NCI-H2171 (cell line): Measurements from ENCODE around the gene DNAH11.
"Not testable (repeated sequence)": the region's sequence is repeated elsewhere in the genome, so short reads cannot be mapped to it uniquely, and the experiment has no call there.

Source experiments
- DNase-seq: peaks from one replicate; lab custom pipeline; 2025; lab: John Stamatoyannopoulos, UW

DNAH11 gene

DNA sequence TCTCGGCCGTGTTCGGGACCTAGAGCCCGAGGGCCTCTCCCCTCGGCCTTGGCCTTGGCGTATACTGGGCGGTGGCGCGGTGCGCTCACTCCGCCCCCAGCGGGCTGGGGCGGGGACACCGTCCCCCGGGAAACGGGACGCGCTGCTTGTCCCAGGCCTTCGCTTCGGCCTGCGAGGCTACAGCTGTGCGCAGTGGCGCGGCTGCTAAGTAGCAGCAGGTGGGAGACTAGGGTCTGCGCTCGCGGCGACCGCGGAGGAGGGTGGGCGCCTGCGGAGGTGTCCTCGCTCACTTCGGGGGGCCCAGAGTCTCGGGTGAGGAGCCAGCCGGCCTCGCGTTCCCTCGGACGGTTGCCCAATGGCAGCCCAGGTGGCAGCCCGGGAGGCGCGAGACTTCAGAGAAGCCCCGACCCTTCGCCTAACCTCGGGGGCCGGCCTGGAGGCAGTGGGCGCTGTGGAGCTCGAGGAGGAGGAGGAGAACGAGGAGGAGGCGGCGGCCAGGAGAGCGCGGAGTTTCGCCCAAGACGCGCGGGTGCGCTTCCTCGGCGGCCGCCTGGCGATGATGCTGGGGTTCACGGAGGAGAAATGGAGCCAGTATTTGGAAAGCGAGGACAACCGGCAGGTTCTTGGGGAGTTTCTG, at the start of gene DNAH11:
TSS of gene DNAH11 (plus strand) at position 149 of the 637 bp plus-strand sequence. CDS start at position 356, 207 bp downstream.
- DNase-seq: no peak

- no peak for DNase-seq
Observed at GRCh38 chr7:21495731-21496130, 47.1 kb upstream of the DNAH11 start.

DNA sequence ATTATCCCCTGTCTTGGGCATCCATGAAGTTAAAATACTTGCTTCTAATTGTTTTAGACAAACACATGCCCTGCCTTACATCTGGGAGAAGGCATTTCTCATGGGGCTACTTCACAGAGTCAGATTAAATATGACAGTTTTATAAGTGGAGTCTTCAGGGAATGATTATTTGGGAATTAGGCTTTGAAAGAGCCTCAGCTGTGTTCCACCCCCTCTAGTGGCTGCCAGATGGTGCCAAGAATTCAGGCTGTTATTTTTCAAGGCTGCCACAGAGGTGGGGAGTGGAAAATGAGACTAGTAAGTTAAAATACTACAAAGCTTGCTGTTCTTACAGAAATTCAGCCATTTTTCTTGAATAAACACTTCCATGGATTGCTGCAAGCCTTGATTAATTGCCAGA, 45.8 kb upstream of the DNAH11 start:
- no peak for DNase-seq

GRCh38 chr7:21500117-21500832, 42.6 kb upstream of the DNAH11 start:
- no peak for DNase-seq

DNA sequence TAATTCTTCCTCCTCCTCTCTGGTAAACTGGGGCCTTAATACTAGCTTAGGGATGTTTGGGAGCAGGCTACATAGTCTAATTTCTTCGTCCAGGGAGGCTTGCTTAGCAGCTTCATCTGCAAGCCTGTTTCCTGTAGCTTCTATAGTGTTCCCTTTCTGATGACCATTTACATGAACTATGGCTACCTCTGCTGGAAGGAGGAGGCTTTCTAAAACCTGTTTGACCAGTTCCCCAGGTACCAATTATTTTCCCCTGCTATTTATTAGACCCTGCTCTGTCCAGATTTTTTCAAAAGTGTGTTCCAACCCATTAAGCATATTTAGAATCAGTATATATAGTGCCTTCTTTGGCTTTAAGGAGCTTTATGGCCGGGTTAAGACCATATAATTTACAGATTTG, 38.8 kb upstream of the DNAH11 start:
- DNase-seq: no peak

DNA sequence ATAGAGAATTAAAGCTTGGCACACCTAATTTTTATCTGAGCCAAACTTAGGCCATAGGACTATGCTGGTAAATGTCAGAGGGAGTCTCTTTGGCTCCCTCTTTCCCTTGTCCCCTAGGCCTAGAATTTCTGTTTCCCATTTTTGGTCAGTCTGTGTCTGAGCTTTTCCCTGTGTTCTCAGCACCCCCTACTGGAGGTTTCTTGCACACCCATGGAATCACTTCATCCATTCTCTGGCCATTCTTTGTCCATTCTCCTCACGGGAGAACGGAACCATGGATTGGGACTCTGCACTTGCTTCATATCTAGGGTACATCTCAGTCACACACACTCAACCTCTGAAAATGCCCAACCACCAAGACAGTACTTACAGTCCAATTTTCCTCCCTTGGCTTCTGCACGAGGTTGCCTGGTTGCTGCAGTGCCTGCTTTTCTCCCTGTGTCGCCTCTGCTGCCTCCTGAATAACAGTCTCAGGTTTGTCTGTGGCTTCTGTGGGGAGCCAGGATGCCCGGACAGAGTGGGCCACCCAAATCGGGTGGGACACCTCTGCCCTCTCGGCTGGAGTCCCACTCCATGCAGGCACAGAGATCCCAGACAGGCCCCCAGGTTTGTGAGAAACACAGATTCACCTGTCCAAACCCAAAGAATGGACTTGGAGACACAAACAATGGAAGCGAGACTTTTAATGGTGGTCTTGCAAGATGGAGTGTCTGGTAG, 35.1 kb upstream of the DNAH11 start:
- no peak for DNase-seq

DNA sequence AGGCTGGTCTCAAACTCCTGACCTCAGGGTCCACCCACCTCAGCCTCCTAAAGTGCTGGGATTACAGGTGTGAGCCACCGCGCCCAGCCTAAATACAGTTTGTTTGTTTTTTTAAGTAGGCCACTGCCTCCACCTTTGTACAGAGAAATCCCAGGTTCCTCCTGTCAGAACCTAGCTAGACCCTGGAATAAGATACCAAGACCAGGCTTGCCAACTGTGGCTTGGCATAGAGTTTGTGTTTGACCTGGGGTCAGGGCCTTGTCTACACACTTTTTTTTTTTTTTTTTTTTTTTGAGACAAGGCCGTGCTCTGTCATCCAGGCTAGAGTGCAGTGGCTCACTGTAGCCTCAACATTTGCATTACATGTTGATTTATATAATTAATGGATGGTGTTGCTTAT, 34.3 kb upstream of the DNAH11 start:
- DNase-seq: no peak

- no peak for DNase-seq
Observed at GRCh38 chr7:21514062-21514461, 28.8 kb upstream of the DNAH11 start.

- no peak for DNase-seq
Observed at GRCh38 chr7:21524680-21525079, 18.2 kb upstream of the DNAH11 start.

DNA sequence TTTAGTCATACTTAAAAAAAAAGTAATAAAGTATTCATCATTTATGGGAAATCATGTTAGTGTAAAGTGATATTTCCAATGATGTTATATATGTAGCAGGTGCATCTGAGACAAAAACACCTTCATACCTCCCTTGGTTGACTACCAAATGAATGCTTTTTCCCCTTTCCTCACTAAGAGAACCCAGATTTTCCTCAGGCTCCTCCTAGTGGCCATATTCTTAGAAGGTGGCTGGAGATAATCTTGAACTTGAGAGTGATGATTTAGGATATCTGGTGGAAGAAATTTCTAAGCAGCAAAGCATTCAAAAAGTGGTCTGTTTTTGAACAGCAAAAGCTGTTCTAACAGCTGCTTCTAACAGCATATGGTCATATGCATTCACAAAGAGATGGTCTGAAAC, 16.8 kb upstream of the DNAH11 start:
- DNase-seq: no peak

DNA sequence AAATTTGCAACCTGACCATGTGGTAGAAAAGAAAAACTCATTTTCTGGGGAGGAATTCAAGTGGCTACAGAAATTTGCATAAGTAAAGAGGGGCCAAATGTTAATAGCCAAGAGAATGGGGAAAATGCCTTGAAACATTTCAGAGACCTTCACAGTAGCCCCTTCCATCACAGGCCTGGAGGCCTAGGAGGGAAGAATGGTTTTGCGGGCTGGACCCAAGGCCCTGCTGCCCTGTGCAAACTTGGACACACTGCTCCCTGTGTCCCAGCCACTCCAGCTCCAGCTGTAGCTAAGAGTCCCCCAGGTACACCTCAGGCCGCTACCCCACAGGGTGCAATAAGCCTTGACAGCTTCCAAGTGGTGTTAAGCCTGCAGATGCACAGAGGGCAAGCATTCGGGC, 16.4 kb upstream of the DNAH11 start:
- DNase-seq: no peak

GRCh38 chr7:21532485-21532884, 10.4 kb upstream of the DNAH11 start:
- not testable (repeated sequence) for DNase-seq

DNA sequence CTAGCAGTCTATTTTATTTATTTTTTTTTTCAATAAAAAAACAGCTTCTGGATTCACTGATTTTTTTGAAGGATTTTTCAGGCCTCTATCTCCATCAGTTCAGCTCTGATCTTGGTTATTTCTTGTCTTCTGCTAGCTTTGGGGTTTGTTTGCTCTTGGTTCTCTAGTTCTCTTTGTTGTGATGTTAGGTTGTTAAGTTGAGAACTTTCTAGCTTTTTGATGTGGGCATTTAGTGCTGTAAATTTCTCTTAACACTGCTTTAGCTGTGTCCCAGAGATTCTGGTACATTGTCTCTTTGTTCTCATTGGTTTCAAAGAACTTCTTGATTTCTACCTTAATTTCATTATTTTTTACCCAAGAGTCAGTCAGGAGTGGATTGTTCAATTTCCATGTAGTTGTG, 9.2 kb upstream of the DNAH11 start:
- DNase-seq: not testable (repeated sequence)

DNA sequence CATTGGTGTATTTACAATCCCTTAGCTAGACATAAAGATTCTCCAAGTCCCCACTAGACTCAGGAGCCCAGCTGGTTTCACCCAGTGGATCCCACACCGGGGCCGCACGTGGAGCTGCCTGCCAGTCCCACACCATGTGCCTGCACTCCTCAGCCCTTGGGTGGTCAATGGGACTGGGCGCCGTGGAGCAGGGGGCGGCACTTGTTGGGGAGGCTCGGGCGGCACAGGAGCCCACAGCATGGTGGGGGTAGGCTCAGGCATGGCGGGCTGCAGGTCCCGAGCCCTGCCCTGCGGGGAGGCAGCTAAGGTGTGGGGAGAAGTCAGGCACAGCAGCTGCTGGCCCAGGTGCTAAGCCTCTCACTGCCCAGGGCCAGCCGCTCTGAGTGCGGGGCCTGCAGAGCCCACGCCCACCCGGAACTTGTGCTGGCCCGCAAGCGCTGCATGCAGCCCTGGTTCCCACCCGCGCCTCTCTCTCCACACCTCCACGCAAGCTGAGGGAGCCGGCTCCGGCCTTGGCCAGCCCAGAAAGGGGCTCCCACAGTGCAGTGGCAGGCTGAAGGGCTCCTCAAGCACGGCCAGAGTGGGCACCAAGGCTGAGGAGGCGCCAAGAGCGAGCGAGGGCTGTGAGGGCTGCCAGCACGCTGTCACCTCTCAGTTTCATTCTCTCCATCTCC, 6.3 kb upstream of the DNAH11 start:
- not testable (repeated sequence) for DNase-seq

DNA sequence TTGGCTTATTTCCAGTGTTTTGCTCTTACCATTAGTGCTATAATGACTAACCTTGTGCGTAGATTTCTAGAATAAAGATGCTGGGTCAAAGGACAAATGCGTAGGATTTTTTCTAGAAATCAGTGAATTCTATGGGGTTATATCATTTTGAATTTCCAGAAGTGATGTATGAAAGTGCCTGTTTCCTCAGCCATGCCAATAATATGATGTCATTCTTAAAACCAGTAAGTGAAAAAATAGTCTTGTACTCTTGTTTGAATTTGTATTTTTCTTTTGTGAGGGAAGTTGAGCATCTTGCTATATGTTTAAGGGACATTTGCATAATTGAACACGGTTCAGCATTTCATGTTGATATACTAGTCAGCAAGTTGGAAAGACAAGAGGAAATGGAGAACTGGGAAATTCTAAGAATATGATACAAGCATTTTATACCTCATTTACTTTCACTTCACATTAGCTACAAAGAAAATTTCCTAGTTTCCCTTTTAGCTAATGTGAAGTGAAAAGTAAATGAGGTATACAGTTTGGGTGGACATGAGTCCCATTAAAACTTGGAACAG, 3.8 kb upstream of the DNAH11 start:
- no peak for DNase-seq

DNA sequence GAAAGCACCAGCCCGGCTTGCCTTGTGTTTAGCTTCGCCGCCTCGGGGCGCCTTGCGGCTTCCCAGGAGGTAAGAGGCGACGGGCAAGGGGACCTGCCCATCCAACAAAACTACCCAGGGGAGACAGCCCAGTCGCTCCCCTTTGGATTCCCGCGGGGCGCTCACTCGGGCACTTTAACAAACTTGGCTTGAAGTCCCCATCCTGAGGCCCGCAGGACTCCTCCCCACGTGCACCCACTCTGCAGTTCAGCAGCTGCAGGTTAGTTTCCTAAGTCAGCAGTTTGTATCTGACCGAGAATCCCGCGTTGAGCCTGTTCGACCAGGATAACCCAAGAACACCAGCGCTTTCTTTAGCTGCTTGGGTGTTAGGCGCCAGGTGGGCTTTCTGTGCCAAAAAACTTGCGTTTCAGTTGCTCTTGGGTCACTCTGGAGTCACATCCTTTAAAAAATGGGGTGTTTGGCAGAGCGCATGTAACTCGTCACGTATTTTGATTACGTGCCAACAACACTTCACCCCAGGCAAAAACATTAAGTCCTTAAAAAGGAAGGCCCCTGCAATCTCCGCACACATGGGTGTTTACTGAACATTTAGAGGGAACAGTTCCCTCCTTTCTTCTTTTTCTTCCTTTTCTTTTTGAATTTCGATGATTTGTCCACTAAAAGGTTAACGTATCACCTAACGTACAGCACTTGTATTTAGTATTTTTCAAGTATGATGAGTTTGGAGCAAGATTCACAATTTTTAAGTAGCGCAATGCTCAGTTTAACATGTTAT, 876 bp downstream of the DNAH11 start:
- DNase-seq: no peak

DNA sequence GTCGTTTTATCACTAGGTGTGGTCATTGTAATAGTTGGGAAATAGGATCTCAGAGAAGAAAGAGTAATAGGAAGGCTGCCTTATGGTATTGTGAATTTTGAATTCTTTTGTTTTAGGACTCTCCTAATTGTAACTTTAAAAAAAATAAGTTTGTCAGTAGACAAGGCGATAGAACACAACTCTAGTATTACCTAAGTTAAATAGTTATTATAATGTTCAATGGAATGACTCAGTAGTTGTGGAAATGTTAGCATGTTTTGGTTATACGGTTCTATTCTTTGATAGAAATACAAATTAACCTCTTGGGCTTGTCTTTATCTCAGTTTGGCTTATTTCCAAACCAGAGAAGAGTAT, 1.4 kb downstream of the DNAH11 start:
- no peak for DNase-seq

GRCh38 chr7:21544715-21545114, 1.9 kb downstream of the DNAH11 start:
- no peak for DNase-seq

DNA sequence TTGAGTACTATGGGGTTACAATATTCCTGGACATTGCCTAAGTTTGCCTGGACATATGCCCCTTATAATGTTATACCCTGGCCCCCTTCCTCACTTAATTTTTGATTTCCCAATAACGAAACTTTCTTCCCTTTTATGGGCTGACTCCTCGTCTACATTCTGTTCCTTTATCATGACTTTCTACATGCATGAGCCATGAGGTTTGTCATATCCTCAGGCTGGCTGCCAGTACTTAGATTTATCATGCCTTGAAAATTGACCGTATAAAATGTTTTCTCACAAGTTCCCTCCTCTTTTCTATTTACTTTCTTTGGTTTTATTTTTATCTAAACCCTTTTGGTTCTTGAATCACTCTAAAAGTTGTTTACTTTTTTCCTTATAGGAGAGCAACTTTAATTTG, 4.7 kb downstream of the DNAH11 start:
- DNase-seq: no peak

- DNase-seq: no peak
Observed at GRCh38 chr7:21548491-21548890, 5.7 kb downstream of the DNAH11 start.

- DNase-seq: no peak
Observed at GRCh38 chr7:21550076-21550475, 7.2 kb downstream of the DNAH11 start.
